22Rv1 (cell line): ENCODE measurements around the gene C4A.

Experiments
- ZFX ChIP-seq: fragments of 450-650 bp; IDR thresholded peaks from 2 replicates; pipeline ENCODE4 v1.6.1; 2017; ENCODE audit warnings: antibody characterized with exemption, borderline replicate concordance
- TF ChIP-seq, protein P1 (sequence below): fragments of 450-650 bp; IDR thresholded peaks from 2 replicates; pipeline ENCODE4 v1.5.1; 2017; ENCODE audit warnings: mild to moderate bottlenecking

GRCh38 chr6:31968791-31969711 lies 12.8 kb upstream of the C4A start:
- TF ChIP-seq, protein P1, sequence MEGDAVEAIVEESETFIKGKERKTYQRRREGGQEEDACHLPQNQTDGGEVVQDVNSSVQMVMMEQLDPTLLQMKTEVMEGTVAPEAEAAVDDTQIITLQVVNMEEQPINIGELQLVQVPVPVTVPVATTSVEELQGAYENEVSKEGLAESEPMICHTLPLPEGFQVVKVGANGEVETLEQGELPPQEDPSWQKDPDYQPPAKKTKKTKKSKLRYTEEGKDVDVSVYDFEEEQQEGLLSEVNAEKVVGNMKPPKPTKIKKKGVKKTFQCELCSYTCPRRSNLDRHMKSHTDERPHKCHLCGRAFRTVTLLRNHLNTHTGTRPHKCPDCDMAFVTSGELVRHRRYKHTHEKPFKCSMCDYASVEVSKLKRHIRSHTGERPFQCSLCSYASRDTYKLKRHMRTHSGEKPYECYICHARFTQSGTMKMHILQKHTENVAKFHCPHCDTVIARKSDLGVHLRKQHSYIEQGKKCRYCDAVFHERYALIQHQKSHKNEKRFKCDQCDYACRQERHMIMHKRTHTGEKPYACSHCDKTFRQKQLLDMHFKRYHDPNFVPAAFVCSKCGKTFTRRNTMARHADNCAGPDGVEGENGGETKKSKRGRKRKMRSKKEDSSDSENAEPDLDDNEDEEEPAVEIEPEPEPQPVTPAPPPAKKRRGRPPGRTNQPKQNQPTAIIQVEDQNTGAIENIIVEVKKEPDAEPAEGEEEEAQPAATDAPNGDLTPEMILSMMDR: no peak
- no peak for TF ChIP-seq ZFX
